ENCODE data around the gene NEAT1.

The NEAT1 gene

GRCh38 chr11:65425971-65426838 lies 3.6 kb downstream of the NEAT1 start:
- no peak for TF ChIP-seq CTCF (IDR thresholded peaks at IDR 0.05; ENCODE audit: low read depth, low read length)
- no peak for DNase-seq (ENCODE audit: extremely low read depth, low read depth)

GRCh38 chr11:65426839-65427690 lies 4.5 kb downstream of the NEAT1 start:
- TF ChIP-seq CTCF (IDR thresholded peaks at IDR 0.05; ENCODE audit: low read depth, low read length), result no peak
- DNase-seq (ENCODE audit: extremely low read depth, low read depth), result no peak

GRCh38 chr11:65427691-65428577 lies 5.3 kb downstream of the NEAT1 start:
- no peak for TF ChIP-seq CTCF (IDR thresholded peaks at IDR 0.05; ENCODE audit: low read depth, low read length)
- peak; percentile 78 for DNase-seq (ENCODE audit: extremely low read depth, low read depth)

GRCh38 chr11:65428578-65429067 lies 6.0 kb downstream of the NEAT1 start:
- TF ChIP-seq CTCF (IDR thresholded peaks at IDR 0.05; ENCODE audit: low read depth, low read length), result no peak

GRCh38 chr11:65429068-65429681 lies 6.6 kb downstream of the NEAT1 start:
- no peak for TF ChIP-seq CTCF (IDR thresholded peaks at IDR 0.05; ENCODE audit: low read depth, low read length)
- DNase-seq (ENCODE audit: extremely low read depth, low read depth), result no peak

More at GRCh38 chr11:65428578-65429067, 6.0 kb downstream of the NEAT1 start:
- no peak for DNase-seq (ENCODE audit: extremely low read depth, low read depth)

GRCh38 chr11:65429724-65430405 lies 7.3 kb downstream of the NEAT1 start:
- no peak for TF ChIP-seq CTCF (IDR thresholded peaks at IDR 0.05; ENCODE audit: low read depth, low read length)
- peak; percentile 79 for DNase-seq (ENCODE audit: extremely low read depth, low read depth)

All from AG09319 (cell line).